Nephron (organoid): ENCODE measurements around the gene SPTBN1.

Source experiments
- H3K27ac Mint-ChIP-seq, 3 experiments: 2 replicates each; pipeline ENCODE4 v1.8.0; 2020; ENCODE audit warnings: mixed read lengths in 3 of 3, mild to moderate bottlenecking in 2 of 3, moderate library complexity in 1 of 3
- H3K27me3 Mint-ChIP-seq: 2 replicates; pipeline ENCODE4 v1.8.0; 2021; ENCODE audit warnings: low read depth, mild to moderate bottlenecking, moderate library complexity, mixed read lengths
- H3K36me3 Mint-ChIP-seq: 2 replicates; pipeline ENCODE4 v1.8.0; 2020; ENCODE audit warnings: low read depth, mixed read lengths
- H3K4me1 Mint-ChIP-seq: 2 replicates; pipeline ENCODE4 v1.8.0; 2020; ENCODE audit warnings: mixed read lengths
- H3K4me3 Mint-ChIP-seq, 3 experiments: 2 replicates each; pipeline ENCODE4 v1.8.0; 2020; ENCODE audit warnings: mild to moderate bottlenecking in 3 of 3, mixed read lengths in 3 of 3, moderate library complexity in 2 of 3
- H3K9me3 Mint-ChIP-seq: 2 replicates; pipeline ENCODE4 v1.8.0; 2020; ENCODE audit warnings: mixed read lengths
- TF ChIP-seq, protein P1 (sequence below), 3 experiments: fragments of 200-600 bp; sonication (generic); IDR thresholded peaks; one replicate each; pipeline ENCODE4 v1.5.0; 2021; ENCODE audit warnings: antibody characterized with exemption in 3 of 3; ENCODE audit not compliant: unreplicated experiment in 3 of 3

Gene SPTBN1

DNA sequence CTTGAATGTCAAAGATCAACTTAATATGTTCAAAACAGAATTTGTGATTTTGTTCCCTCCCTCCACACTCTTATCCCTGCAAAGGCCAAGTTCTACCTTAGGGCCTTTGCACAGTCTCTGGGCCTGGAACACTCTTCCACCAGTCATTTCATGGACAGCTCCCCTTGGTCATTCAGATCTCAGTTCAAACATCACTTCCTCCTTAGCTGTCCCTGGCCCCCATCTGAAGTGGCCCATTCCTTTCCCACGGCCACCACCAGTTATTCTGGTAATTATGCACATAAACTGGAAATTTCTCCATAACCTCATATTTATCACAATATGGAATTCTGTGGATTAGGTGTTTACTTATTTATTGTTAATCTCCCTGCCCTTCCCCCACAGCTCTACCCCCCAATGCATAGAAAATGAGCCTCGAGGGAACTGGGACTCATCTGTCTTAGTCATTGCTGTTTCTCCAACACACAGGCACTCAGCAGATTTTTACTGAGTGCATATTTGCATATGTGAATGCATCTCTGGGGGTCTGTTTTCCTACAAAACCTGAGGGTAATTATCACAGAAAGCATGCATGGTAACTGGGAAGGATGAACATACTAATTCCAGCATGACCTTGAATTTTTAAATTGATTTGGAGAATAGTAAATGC, 35.5 kb upstream of the SPTBN1 start:
- Mint-ChIP-seq H3K36me3 (no peaks in the 10 kb centered on the region), H3K27ac (peak overlapping the region; percentile 9 to 64 (median 52)), H3K4me1 (peaks cover 34% of the 10 kb centered on the region), H3K9me3 (no peaks in the 10 kb centered on the region), H3K4me3 (peak overlapping the region in 1 of 3 experiments; percentile 4), H3K27me3 (no peaks in the 10 kb centered on the region)
- TF ChIP-seq, protein P1, sequence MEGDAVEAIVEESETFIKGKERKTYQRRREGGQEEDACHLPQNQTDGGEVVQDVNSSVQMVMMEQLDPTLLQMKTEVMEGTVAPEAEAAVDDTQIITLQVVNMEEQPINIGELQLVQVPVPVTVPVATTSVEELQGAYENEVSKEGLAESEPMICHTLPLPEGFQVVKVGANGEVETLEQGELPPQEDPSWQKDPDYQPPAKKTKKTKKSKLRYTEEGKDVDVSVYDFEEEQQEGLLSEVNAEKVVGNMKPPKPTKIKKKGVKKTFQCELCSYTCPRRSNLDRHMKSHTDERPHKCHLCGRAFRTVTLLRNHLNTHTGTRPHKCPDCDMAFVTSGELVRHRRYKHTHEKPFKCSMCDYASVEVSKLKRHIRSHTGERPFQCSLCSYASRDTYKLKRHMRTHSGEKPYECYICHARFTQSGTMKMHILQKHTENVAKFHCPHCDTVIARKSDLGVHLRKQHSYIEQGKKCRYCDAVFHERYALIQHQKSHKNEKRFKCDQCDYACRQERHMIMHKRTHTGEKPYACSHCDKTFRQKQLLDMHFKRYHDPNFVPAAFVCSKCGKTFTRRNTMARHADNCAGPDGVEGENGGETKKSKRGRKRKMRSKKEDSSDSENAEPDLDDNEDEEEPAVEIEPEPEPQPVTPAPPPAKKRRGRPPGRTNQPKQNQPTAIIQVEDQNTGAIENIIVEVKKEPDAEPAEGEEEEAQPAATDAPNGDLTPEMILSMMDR (IDR thresholded peaks at IDR 0.05; ENCODE audit: unreplicated experiment in 3 of 3): no peak

DNA sequence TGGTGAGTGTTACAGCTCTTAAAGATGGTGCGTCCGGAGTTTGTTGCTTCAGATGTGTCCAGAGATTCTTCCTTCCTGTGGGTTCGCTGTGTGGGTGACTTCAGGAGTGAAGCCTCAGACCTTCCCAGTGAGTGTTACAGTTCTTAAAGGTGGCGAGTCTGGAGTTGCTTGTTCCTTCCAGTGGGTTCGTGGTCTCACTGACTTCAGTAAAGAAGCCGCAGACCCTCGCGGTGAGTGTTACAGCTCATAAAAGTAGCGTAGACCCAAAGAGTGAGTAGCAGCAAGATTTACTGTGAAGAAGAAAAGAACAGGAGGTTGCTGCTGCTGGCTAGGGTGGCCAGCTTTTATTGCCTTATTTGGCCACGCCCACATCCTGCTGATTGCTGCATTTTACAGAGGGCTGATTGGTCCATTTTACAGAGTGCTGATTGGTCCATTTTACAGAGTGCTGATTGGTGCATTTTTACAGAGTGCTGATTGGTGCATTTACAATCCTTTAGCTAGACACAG, 34.0 kb upstream of the SPTBN1 start:
- Mint-ChIP-seq H3K4me3 (no peak overlapping the region), H3K4me1 (peaks cover 34% of the 10 kb centered on the region), H3K9me3 (no peaks in the 10 kb centered on the region), H3K27ac (no peak overlapping the region), H3K36me3 (no peaks in the 10 kb centered on the region), H3K27me3 (no peaks in the 10 kb centered on the region)
- TF ChIP-seq, protein P1 (IDR thresholded peaks at IDR 0.05; ENCODE audit: unreplicated experiment in 3 of 3): no peak

DNA sequence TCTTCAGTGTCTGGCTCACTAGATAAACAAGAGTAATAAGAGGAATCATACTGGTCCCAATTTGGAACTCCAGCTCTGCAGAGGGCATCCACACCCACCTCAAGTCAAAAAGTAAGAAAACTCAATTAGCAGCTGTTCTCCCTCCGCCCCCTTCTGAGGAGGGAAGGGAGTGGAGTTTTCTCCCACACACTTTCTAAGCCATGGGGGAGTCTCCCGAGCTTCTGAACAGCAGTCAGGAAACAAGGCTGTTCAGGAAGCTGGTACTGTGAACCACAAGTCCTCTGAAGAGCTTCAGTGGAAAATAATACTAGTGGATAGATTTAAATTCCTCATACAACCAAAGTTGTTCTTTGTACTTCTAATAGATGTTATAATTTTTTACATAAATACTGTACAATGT, 32.9 kb upstream of the SPTBN1 start:
- TF ChIP-seq, protein P1 (IDR thresholded peaks at IDR 0.05; ENCODE audit: unreplicated experiment in 3 of 3): no peak
- H3K27me3 Mint-ChIP-seq: no peaks in the 10 kb centered on the region
- H3K4me3 Mint-ChIP-seq: peak overlapping the region in 1 of 3 experiments; percentile 16
- no peaks in the 10 kb centered on the region for H3K36me3 Mint-ChIP-seq
- peak overlapping the region; percentile 18 to 71 (median 69) for H3K27ac Mint-ChIP-seq
- no peaks in the 10 kb centered on the region for H3K9me3 Mint-ChIP-seq
- peaks cover 34% of the 10 kb centered on the region for H3K4me1 Mint-ChIP-seq

DNA sequence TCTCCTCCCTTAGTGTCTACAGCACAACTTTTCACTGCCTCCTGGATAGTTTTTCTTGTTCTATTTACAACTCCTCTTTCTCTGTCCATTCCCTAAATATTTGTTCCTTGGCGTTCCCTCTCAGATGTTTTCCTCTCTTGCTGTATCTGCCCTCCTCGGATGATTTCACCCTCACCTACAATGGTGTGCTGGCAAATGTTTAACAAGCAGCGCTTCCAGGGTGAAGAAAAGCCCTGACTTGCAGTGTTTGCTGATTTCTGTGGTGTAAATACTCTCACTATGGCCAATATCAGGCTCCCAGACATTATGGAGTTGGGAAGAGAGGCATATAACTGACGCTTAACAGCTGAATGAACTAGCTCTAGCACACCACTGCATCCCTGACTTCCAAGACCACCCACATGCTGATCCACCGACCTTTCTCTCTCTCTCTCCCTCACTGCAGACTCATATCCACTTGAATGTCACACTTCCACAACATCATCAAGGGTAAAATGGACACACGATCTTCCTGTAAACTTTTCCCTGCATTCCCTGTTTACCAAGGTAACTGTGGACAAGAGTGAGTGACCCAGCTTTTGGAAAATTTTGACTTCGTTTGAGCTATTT, 31.5 kb upstream of the SPTBN1 start:
- H3K4me1 Mint-ChIP-seq: peaks cover 24% of the 10 kb centered on the region
- H3K9me3 Mint-ChIP-seq: no peaks in the 10 kb centered on the region
- H3K36me3 Mint-ChIP-seq: no peaks in the 10 kb centered on the region

DNA sequence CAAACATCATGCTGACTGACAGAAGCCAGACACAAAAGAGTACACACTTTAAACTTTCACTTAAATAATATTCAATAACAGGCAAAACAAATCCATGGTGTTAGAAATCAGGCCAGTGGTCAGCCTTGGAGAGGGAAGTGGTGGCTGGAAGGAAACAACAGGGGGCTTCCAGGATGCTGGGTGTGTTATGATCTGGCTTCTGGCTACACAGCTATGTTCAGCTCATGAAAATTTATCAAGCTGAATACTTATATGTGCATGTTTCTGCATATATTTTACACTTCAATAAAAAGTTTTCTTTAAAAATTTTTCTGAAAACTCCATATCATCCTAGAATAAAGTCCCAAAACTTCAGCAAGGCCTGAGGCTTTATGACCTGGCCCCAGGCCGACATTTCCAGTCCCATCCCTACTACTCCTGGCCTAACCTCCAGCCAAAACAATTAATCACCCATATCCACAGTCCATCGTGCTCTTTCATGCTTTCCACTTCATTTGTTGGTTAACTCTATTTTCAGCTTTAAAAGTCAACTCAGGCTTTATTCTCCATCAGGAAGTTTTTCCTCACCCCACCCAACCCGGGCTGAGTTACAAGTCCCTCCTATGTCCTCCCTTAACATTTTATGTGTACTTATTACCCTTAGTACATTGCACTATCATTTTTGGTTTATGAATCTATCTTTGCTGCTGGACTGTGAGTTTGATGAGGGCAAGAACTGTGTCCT, 27.9 kb upstream of the SPTBN1 start:
- Mint-ChIP-seq H3K27me3 (no peaks in the 10 kb centered on the region), H3K9me3 (no peaks in the 10 kb centered on the region), H3K36me3 (no peaks in the 10 kb centered on the region), H3K4me3 (peak overlapping the region in 1 of 3 experiments; percentile 5), H3K4me1 (peaks cover under 1% of the 10 kb centered on the region), H3K27ac (peak overlapping the region in 2 of 3 experiments; percentile 10 to 84)
- TF ChIP-seq, protein P1 (IDR thresholded peaks at IDR 0.05; ENCODE audit: unreplicated experiment in 3 of 3): no peak

More for the DNA sequence above, 31.5 kb upstream of the SPTBN1 start:
- Mint-ChIP-seq H3K27ac (no peak overlapping the region), H3K27me3 (no peaks in the 10 kb centered on the region), H3K4me3 (no peak overlapping the region)
- TF ChIP-seq, protein P1 (IDR thresholded peaks at IDR 0.05; ENCODE audit: unreplicated experiment in 3 of 3): no peak
